ENCODE results near the gene CMC1. TPM values are rescaled to one million over a fixed set of nuclear protein-coding genes. Genes with fewer than 3 reads are reported as not detected.

Gene CMC1
- total and polyA plus RNA-seq, 9 of the 15 experiments (the other 6 are each of a cell fraction or from before 2014, with no cell fraction given) = 15.9 to 74.6 (median 48.9) TPM

- in situ Hi-C loops (cut with MboI) (no loop called here), intact Hi-C loops (cut with micrococcal nuclease) (no loop called here)
- FAIRE-seq (no peak), ATAC-seq (no peak), DNase-seq (ENCODE audit: extremely low read depth in 1 of 4, low spot score in 3 of 4) (no peak)
- no peak overlapping the region for H3K27ac ChIP-seq (ENCODE audit: extremely low read depth, low read depth, low read length)
- no peaks in the 10 kb centered on the region for H3K4me1 ChIP-seq (replicated peaks in 1 of 2; ENCODE audit: control insufficient read depth in 2 of 2, insufficient read depth in 2 of 2, low read length in 2 of 2)
- ChIA-PET CTCF (ENCODE audit: low intra/inter-chr PET ratio) (no interaction called here), POLR2A (interaction anchor here (0.6 kb wide), 1 partner anchor 108 kb away, joined by 3 read pairs; no protein-coding TSS in a partner anchor)
- H3K9me1 ChIP-seq (ENCODE audit: control insufficient read depth, insufficient read depth, low read length) = no peaks in the 10 kb centered on the region
- H3K4me3 ChIP-seq = no peak overlapping the region
- H4K20me1 ChIP-seq (replicated peaks; ENCODE audit: control insufficient read depth, insufficient read depth, low read length) = no peaks in the 10 kb centered on the region
- H3K9ac ChIP-seq (ENCODE audit: insufficient read depth in 1 of 2, low read depth in 2 of 2, low read length in 2 of 2) = no peak overlapping the region
- no peaks in the 10 kb centered on the region; a peak in 1 of 5 replicates for H3K27me3 ChIP-seq (ENCODE audit: control insufficient read depth in 2 of 2, insufficient read depth in 2 of 2, low read length in 2 of 2)
- no TSS peak for BruUV-seq (replicated peaks)
- H3K4me2 ChIP-seq (ENCODE audit: insufficient read depth, low read length) = no peak overlapping the region
- no peaks in the 10 kb centered on the region for H3K9me3 ChIP-seq (replicated peaks; ENCODE audit: control insufficient read depth, insufficient read depth, low read depth, low read length)
- H3K79me2 ChIP-seq (ENCODE audit: control insufficient read depth, insufficient read depth, low read length) = no peaks in the 10 kb centered on the region
- H3K36me3 ChIP-seq (ENCODE audit: control insufficient read depth, insufficient read depth, low read length) = no peaks in the 10 kb centered on the region
- H2AFZ ChIP-seq (ENCODE audit: low read depth, low read length) = no peak overlapping the region
- no peak for TF ChIP-seq ELK3 (CRISPR knock-in tag; IDR thresholded peaks at IDR 0.05)
- no peak for TF ChIP-seq RREB1 (CRISPR knock-in tag; IDR thresholded peaks at IDR 0.05)
- TF ChIP-seq TCF15 (CRISPR knock-in tag; IDR thresholded peaks at IDR 0.05) = no peak
- TF ChIP-seq FUS (optimal IDR thresholded peaks at IDR 0.05; ENCODE audit: low read depth, low read length) = no peak
- no peak for TF ChIP-seq NR2F6 (CRISPR knock-in tag; IDR thresholded peaks at IDR 0.05)
- no peak for TF ChIP-seq E2F3 (CRISPR knock-in tag; IDR thresholded peaks at IDR 0.05)
- no peak for TF ChIP-seq ZFX (CRISPR knock-in tag; IDR thresholded peaks at IDR 0.05)
- no peak for TF ChIP-seq SRSF3 (IDR thresholded peaks at IDR 0.05; ENCODE audit: insufficient read depth, low read length)
- no peak for TF ChIP-seq BCOR (IDR thresholded peaks at IDR 0.05)
- no peak for TF ChIP-seq RCOR1 (IDR thresholded peaks at IDR 0.05; ENCODE audit: borderline replicate concordance in 1 of 2, low read depth in 2 of 2, low read length in 2 of 2)
- no peak for TF ChIP-seq TCF7 (IDR thresholded peaks at IDR 0.05; ENCODE audit: borderline replicate concordance)
- TF ChIP-seq CBX3 (IDR thresholded peaks at IDR 0.05; ENCODE audit: borderline replicate concordance in 1 of 2, low read length in 2 of 2) = no peak
- no peak for TF ChIP-seq POU5F1 (IDR thresholded peaks at IDR 0.05; ENCODE audit: borderline replicate concordance, low read depth, low read length, partially characterized antibody)
- no peak for TF ChIP-seq EZH2 (IDR thresholded peaks at IDR 0.05; ENCODE audit: borderline replicate concordance, low read depth, low read length)
- TF ChIP-seq CEBPG (CRISPR knock-in tag; IDR thresholded peaks at IDR 0.05) = no peak
- no peak for TF ChIP-seq CEBPG (tag; conservative IDR thresholded peaks at IDR 0.05 in 1 of 2, IDR thresholded peaks at IDR 0.05 in 1 of 2)
- no peak for TF ChIP-seq GATAD2A (IDR thresholded peaks at IDR 0.05)
- no peak for TF ChIP-seq BCL6 (CRISPR knock-in tag; IDR thresholded peaks at IDR 0.05)
Measured at GRCh38 chr3:28232659-28233058, 8.8 kb upstream of the CMC1 start.
